K562 (cell line): ENCODE measurements around the gene NXT1. TPM values are rescaled to one million over a fixed set of nuclear protein-coding genes. Genes with fewer than 3 reads are reported as not detected.

Source experiments
- ATF7 ChIP-seq: fragments of 450-650 bp; IDR thresholded peaks from 2 replicates; pipeline ENCODE4 v1.7.1; 2014; ENCODE audit warnings: mild to moderate bottlenecking, moderate library complexity
- BHLHE40 ChIP-seq: IDR thresholded peaks from 2 replicates; pipeline ENCODE4 v1.6.1; 2011; ENCODE audit warnings: low read length, improper control_type of control experiment
- CHAMP1 ChIP-seq: fragments of 450-650 bp; IDR thresholded peaks from 2 replicates; pipeline ENCODE4 v1.6.1; 2016; ENCODE audit warnings: mild to moderate bottlenecking
- DIDO1 ChIP-seq: fragments of 450-650 bp; IDR thresholded peaks from 2 replicates; pipeline ENCODE4 v1.6.1; 2016; ENCODE audit warnings: low read depth, missing biosample characterization, missing genetic modification characterization
- EHMT2 ChIP-seq: fragments of 450-650 bp; IDR thresholded peaks from 2 replicates; pipeline ENCODE4 v1.6.1; 2018; ENCODE audit warnings: antibody characterized with exemption
- HCFC1 ChIP-seq: IDR thresholded peaks from 2 replicates; pipeline ENCODE4 v1.6.1; 2012; ENCODE audit warnings: low read depth, low read length, improper control_type of control experiment
- HOXB6 ChIP-seq: fragments of 250-450 bp; sonication (Bioruptor Pico); IDR thresholded peaks from 2 replicates; pipeline ENCODE4 v1.5.1; 2022; ENCODE audit warnings: mild to moderate bottlenecking, borderline replicate concordance
- NCOA4 ChIP-seq: fragments of 450-650 bp; IDR thresholded peaks from 2 replicates; pipeline ENCODE4 v1.6.1; 2018; ENCODE audit warnings: mild to moderate bottlenecking; ENCODE audit not compliant: partially characterized antibody
- PBX2 ChIP-seq, 2 experiments: IDR thresholded peaks in 1 of 2; conservative IDR thresholded peaks in 1 of 2; 2 replicates each; pipeline ENCODE4 v1.6.1; 2016; ENCODE audit warnings: low read depth in 2 of 2, mild to moderate bottlenecking in 1 of 2, missing compliant biosample characterization in 1 of 2, missing genetic modification characterization in 1 of 2, moderate library complexity in 1 of 2
- PTRF ChIP-seq: fragments of 450-650 bp; IDR thresholded peaks from 2 replicates; pipeline ENCODE4 v1.6.1; 2016; ENCODE audit warnings: mild to moderate bottlenecking, missing genetic modification characterization, missing compliant biosample characterization
- PYGO2 ChIP-seq: fragments of 450-650 bp; IDR thresholded peaks from 2 replicates; pipeline ENCODE4 v1.6.1; 2016; ENCODE audit warnings: mild to moderate bottlenecking, missing genetic modification characterization, moderate library complexity, missing compliant biosample characterization
- UBTF ChIP-seq, 2 experiments: IDR thresholded peaks; 2 replicates each; pipeline ENCODE4 v1.6.1; 2012; ENCODE audit warnings: improper control_type of control experiment in 2 of 2, low read depth in 2 of 2, low read length in 2 of 2, borderline replicate concordance in 1 of 2
- ZNF609 ChIP-seq: sonication (generic); formaldehyde crosslinking; IDR thresholded peaks from 2 replicates; pipeline ENCODE4 v1.8.1; 2023; ENCODE audit warnings: missing genetic modification reagents, mild to moderate bottlenecking, borderline replicate concordance
- polyA plus RNA-seq, 8 experiments: library from polyadenylated mRNA; depleted of rRNA in 4 of 8; stranded (reverse) in 5 of 8; unstranded in 3 of 8; fragments of >200 nt; fragmentation: Nextera tagmentation in 2 of 8; fragmentation: Illumina TruSeq in 1 of 8; extraction: Ambion mirVana in 2 of 8; extraction: Trizol in 1 of 8; gene quantifications; 2 replicates each; pipeline versions ENCODE4 v1.2.1 to v1.2.3, GENCODE V29; 2011 to 2014; ENCODE audit warnings: inconsistent platforms in 1 of 8, missing spikeins in 1 of 8
- total RNA-seq, 7 experiments: library from RNA; depleted of rRNA in 6 of 7; stranded (reverse); fragments of >200 nt in 6 of 7; fragmentation: Illumina TruSeq in 2 of 7; extraction: Trizol in 2 of 7; gene quantifications; 2 replicates each; pipeline versions ENCODE4 v1.2.1 to v1.2.3, GENCODE V29; 2011 to 2021; ENCODE audit warnings: low replicate concordance in 1 of 7

Gene NXT1
- total and polyA plus RNA-seq, 9 of the 15 experiments (the other 6 are each of a cell fraction or from before 2014, with no cell fraction given): 7.7 to 50.9 (median 35.6) TPM

GRCh38 chr20:23357767-23358562, 7.4 kb downstream of the NXT1 start (continued):
- TF ChIP-seq NCOA4 (no peak), HOXB6 (CRISPR knock-in tag) (no peak), ZNF609 (no peak), PYGO2 (tag) (no peak), PBX2 (CRISPR knock-in tag; IDR thresholded peaks at IDR 0.05; ENCODE audit: low read depth) (peak; percentile 47; the same call in 1 of the 2 replicates), PBX2 (tag; conservative IDR thresholded peaks at IDR 0.05; ENCODE audit: low read depth) (peak; percentile 81), EHMT2 (no peak), ATF7 (peak; percentile 84), CHAMP1 (no peak), DIDO1 (tag) (no peak), BHLHE40 (peak; percentile 96), HCFC1 (peak; percentile 77), UBTF (IDR thresholded peaks at IDR 0.05; ENCODE audit: borderline replicate concordance in 1 of 2, low read depth in 2 of 2, low read length in 2 of 2) (no peak), PTRF (no peak)
